ENCODE measurements around the gene MISFA. TPM values are rescaled to one million over a fixed set of nuclear protein-coding genes. Genes with fewer than 3 reads are reported as not detected.
A peak's percentile ranks its signal among the peaks of the same experiment; 100 is the strongest.

Gene MISFA
- total RNA-seq (2011; cell fraction: chromatin; rRNA removed; ENCODE audit: low replicate concordance) = 3.2 and 9.1 TPM in 2 replicates
- total RNA-seq (2011; cell fraction: nucleolus; rRNA removed) = 2.3 and 2.5 TPM in 2 replicates
- total RNA-seq (2011; cell fraction: nucleoplasm; rRNA removed) = 4.2 and 6.8 TPM in 2 replicates
- 2.7 and 6.3 TPM in 2 replicates for total RNA-seq (2014; rRNA removed)
- total RNA-seq (2014; rRNA removed; fragmentation: Illumina TruSeq; extraction: Trizol) = 1.9 and 3.2 TPM in 2 replicates
- 4.4 and 5.2 TPM in 2 replicates for total RNA-seq (2015; rRNA removed; fragmentation: Illumina TruSeq; extraction: Trizol)
- total RNA-seq (2021) = 4.7 and 6.3 TPM in 2 replicates
- 3.4 and 3.6 TPM in 2 replicates for polyA plus RNA-seq (2011; rRNA removed)
- polyA plus RNA-seq (2011; cell fraction: cytosol; rRNA removed) = 0.70 and 1.7 TPM in 2 replicates
- 1.4 and 1.7 TPM in 2 replicates for polyA plus RNA-seq (2011; cell fraction: nucleus; rRNA removed)
- polyA plus RNA-seq (2012) = 2.4 and 4.3 TPM in 2 replicates
- 1.6 TPM in 2 replicates for polyA plus RNA-seq (2014; fragmentation: Illumina TruSeq; extraction: Trizol)
- polyA plus RNA-seq (2014; fragmentation: Nextera tagmentation; extraction: Ambion mirVana) = 1 to 10 TPM; 4.1 to 5.2 TPM
- 1.1 and 1.9 TPM in 2 replicates for polyA plus RNA-seq (2014; rRNA removed)
- 0.81 and 1.2 TPM in 2 replicates for polyA minus RNA-seq (2011; rRNA and poly(A)+ RNA removed)
- not detected in 2 replicates for polyA minus RNA-seq (2011; cell fraction: cytosol; rRNA and poly(A)+ RNA removed)
- 2.6 and 5.1 TPM in 2 replicates for polyA minus RNA-seq (2011; cell fraction: nucleus; rRNA and poly(A)+ RNA removed)
- percentile 46 among the genes with signal in this experiment for Bru-seq, nascent RNA
- percentile 51 among the genes with signal in this experiment for BruChase-seq, experiment 1, labeled RNA remaining after a 2-hour chase
- BruChase-seq, experiment 2, labeled RNA remaining after a 6-hour chase = percentile 49 among the genes with signal in this experiment
- long read RNA-seq, experiment 1, partial matches to known transcripts = 0 of 5 reads
- long read RNA-seq, experiment 1, other reads (novel, unspliced or antisense) = 5 of 5 reads
- long read RNA-seq, experiment 2, partial matches to known transcripts = 0 of 5 reads
- long read RNA-seq, experiment 2, other reads (novel, unspliced or antisense) = 5 of 5 reads
- long read RNA-seq, experiment 3, partial matches to known transcripts = 0 of 3 reads
- long read RNA-seq, experiment 3, other reads (novel, unspliced or antisense) = 3 of 3 reads

GRCh38 chr11:18599739-18600230 lies at the start of gene MISFA:
Gene MISFA (plus strand): TSS chr11:18599789. CDS start chr11:18599929, 140 bp downstream.
- BruUV-seq (replicated peaks) = no TSS peak
- TF ChIP-seq ZNF695 (CRISPR knock-in tag; IDR thresholded peaks at IDR 0.05) = no peak
- TF ChIP-seq, protein P1, sequence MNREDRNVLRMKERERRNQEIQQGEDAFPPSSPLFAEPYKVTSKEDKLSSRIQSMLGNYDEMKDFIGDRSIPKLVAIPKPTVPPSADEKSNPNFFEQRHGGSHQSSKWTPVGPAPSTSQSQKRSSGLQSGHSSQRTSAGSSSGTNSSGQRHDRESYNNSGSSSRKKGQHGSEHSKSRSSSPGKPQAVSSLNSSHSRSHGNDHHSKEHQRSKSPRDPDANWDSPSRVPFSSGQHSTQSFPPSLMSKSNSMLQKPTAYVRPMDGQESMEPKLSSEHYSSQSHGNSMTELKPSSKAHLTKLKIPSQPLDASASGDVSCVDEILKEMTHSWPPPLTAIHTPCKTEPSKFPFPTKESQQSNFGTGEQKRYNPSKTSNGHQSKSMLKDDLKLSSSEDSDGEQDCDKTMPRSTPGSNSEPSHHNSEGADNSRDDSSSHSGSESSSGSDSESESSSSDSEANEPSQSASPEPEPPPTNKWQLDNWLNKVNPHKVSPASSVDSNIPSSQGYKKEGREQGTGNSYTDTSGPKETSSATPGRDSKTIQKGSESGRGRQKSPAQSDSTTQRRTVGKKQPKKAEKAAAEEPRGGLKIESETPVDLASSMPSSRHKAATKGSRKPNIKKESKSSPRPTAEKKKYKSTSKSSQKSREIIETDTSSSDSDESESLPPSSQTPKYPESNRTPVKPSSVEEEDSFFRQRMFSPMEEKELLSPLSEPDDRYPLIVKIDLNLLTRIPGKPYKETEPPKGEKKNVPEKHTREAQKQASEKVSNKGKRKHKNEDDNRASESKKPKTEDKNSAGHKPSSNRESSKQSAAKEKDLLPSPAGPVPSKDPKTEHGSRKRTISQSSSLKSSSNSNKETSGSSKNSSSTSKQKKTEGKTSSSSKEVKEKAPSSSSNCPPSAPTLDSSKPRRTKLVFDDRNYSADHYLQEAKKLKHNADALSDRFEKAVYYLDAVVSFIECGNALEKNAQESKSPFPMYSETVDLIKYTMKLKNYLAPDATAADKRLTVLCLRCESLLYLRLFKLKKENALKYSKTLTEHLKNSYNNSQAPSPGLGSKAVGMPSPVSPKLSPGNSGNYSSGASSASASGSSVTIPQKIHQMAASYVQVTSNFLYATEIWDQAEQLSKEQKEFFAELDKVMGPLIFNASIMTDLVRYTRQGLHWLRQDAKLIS (CRISPR knock-in tag; IDR thresholded peaks at IDR 0.05) = no peak
- no peak for TF ChIP-seq E2F5 (CRISPR knock-in tag; IDR thresholded peaks at IDR 0.05)
- no peak for TF ChIP-seq DLX4 (CRISPR knock-in tag; IDR thresholded peaks at IDR 0.05)
- TF ChIP-seq RHOXF2B (CRISPR knock-in tag; conservative IDR thresholded peaks at IDR 0.05) = no peak
- H3K27ac ChIP-seq (ENCODE audit: extremely low read depth, low read depth, low read length) = no peak within 1 kb of the TSS
- no peaks in the 10 kb centered on the region for H3K9me3 ChIP-seq (replicated peaks; ENCODE audit: control insufficient read depth, insufficient read depth, low read depth, low read length)
- no peaks in the 10 kb centered on the region for H4K20me1 ChIP-seq (replicated peaks; ENCODE audit: control insufficient read depth, insufficient read depth, low read length)
- H3K36me3 ChIP-seq (ENCODE audit: control insufficient read depth, insufficient read depth, low read length) = peaks cover 16% of the 10 kb centered on the region; the same call in 2 of the 3 replicates
- H3K79me2 ChIP-seq (ENCODE audit: control insufficient read depth, insufficient read depth, low read length) = no peaks in the 10 kb centered on the region
- 83% methylated on average over 6 of the region's 7 CpGs for WGBS (ENCODE audit: insufficient coverage, low coverage, missing lambda C conversion rate)
- FAIRE-seq (no peak), ATAC-seq (no peak), DNase-seq (ENCODE audit: extremely low read depth in 1 of 4, low spot score in 3 of 4) (no peak)
- POLR2A ChIA-PET = interaction anchor here (0.6 to 1.1 kb wide), 2 partner anchors 50 to 129 kb away, joined by 3 to 5 read pairs; no protein-coding TSS in a partner anchor
- no peaks in the 10 kb centered on the region for H3K27me3 ChIP-seq (ENCODE audit: control insufficient read depth in 2 of 2, insufficient read depth in 2 of 2, low read length in 2 of 2)
- in situ Hi-C loops (cut with MboI) = no loop called here
- H2AFZ ChIP-seq (ENCODE audit: low read depth, low read length) = no peak within 1 kb of the TSS
- no peaks in the 10 kb centered on the region for H3K4me1 ChIP-seq (replicated peaks in 1 of 2; ENCODE audit: control insufficient read depth in 2 of 2, insufficient read depth in 2 of 2, low read length in 2 of 2)
- no peak within 1 kb of the TSS for H3K4me3 ChIP-seq
- H3K4me2 ChIP-seq (ENCODE audit: insufficient read depth, low read length) = no peak within 1 kb of the TSS
- CTCF ChIA-PET (ENCODE audit: low intra/inter-chr PET ratio) = no interaction called here
- H3K9me1 ChIP-seq (ENCODE audit: control insufficient read depth, insufficient read depth, low read length) = no peaks in the 10 kb centered on the region
- H3K9ac ChIP-seq (ENCODE audit: insufficient read depth in 1 of 2, low read depth in 2 of 2, low read length in 2 of 2) = no peak within 1 kb of the TSS
- intact Hi-C loops (cut with micrococcal nuclease) = no loop called here
